Stomach (tissue), 4 donors: ENCODE data around the gene LRRC8C.

Source experiments
- POLR2A ChIP-seq, 4 donors: fragments of 450-650 bp; IDR thresholded peaks; one replicate each; pipeline ENCODE4 v1.6.1; 2016; ENCODE audit warnings: antibody characterized with exemption in 4 of 4, control low read depth in 2 of 4, mild to moderate bottlenecking in 1 of 4, moderate library complexity in 1 of 4
- POLR2AphosphoS5 ChIP-seq, 3 donors: sonication (generic); formaldehyde crosslinking; IDR thresholded peaks; one replicate each; pipeline ENCODE4 v1.6.1; 2016; ENCODE audit warnings: antibody characterized with exemption in 3 of 3
- TF ChIP-seq, protein P1 (sequence below), 7 experiments: fragments of 450-650 bp in 4 of 7; fragments of 200-600 bp in 3 of 7; sonication (generic) in 3 of 7; IDR thresholded peaks; one replicate each; pipeline ENCODE4 v1.5.1; 2016 to 2019; ENCODE audit warnings: antibody characterized with exemption in 7 of 7, control low read depth in 2 of 7, mild to moderate bottlenecking in 1 of 7

DNA sequence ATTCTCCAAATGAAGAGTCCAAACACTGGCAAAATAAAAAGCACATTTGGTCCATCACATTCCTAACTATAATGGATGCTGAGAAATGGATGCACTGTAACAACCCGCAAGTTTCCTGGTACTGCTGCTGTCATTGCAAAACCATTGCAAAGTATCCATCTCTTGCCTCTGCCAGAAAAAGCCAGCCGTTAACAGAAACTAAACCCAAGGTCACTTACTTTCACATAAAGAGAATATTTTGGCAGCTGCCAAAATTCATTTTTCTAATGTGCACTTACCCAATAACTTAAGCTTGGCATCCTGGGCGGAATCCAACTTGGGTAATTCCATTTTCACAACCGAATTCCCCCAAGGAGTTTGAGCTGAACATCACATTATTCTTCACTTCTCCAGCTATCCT, 110.9 kb downstream of the LRRC8C start:
- no peak for TF ChIP-seq POLR2A (IDR thresholded peaks at IDR 0.05)
- TF ChIP-seq, protein P1, sequence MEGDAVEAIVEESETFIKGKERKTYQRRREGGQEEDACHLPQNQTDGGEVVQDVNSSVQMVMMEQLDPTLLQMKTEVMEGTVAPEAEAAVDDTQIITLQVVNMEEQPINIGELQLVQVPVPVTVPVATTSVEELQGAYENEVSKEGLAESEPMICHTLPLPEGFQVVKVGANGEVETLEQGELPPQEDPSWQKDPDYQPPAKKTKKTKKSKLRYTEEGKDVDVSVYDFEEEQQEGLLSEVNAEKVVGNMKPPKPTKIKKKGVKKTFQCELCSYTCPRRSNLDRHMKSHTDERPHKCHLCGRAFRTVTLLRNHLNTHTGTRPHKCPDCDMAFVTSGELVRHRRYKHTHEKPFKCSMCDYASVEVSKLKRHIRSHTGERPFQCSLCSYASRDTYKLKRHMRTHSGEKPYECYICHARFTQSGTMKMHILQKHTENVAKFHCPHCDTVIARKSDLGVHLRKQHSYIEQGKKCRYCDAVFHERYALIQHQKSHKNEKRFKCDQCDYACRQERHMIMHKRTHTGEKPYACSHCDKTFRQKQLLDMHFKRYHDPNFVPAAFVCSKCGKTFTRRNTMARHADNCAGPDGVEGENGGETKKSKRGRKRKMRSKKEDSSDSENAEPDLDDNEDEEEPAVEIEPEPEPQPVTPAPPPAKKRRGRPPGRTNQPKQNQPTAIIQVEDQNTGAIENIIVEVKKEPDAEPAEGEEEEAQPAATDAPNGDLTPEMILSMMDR (IDR thresholded peaks at IDR 0.05) = no peak
- no peak for TF ChIP-seq POLR2AphosphoS5 (IDR thresholded peaks at IDR 0.05)
